Central memory CD8-positive, alpha-beta T cell (primary cell): ENCODE data around the gene TARBP2.

ENCODE experiments used
- ATAC-seq: fragments of 150-1000 bp; cut with Tn5 transposase; replicated peaks from 2 replicates; pipeline ENCODE4 v1.10.0; 2022; ENCODE audit warnings: mild to moderate bottlenecking, moderate FRiP score, moderate number of reproducible peaks; ENCODE audit not compliant: poor library complexity, severe bottlenecking; ENCODE audit errors: extremely low read depth
- DNase-seq, 2 donors: peaks; one replicate each; pipeline ENCODE4 v3.0.0; 2021; ENCODE audit warnings: low spot score in 2 of 2
- H3K27ac Mint-ChIP-seq: one replicate; pipeline ENCODE4 v1.8.0; 2022; ENCODE audit warnings: low read depth, mild to moderate bottlenecking, moderate library complexity, mixed read lengths
- H3K27me3 Mint-ChIP-seq: one replicate; pipeline ENCODE4 v1.8.0; 2022; ENCODE audit warnings: mixed read lengths
- H3K36me3 Mint-ChIP-seq: one replicate; pipeline ENCODE4 v1.8.0; 2022; ENCODE audit warnings: mild to moderate bottlenecking, moderate library complexity, mixed read lengths; ENCODE audit not compliant: insufficient read depth
- H3K4me1 Mint-ChIP-seq: one replicate; pipeline ENCODE4 v1.8.0; 2022; ENCODE audit warnings: mixed read lengths
- H3K4me3 Mint-ChIP-seq: one replicate; pipeline ENCODE4 v1.8.0; 2022; ENCODE audit warnings: mild to moderate bottlenecking, moderate library complexity, mixed read lengths
- H3K9me3 Mint-ChIP-seq: one replicate; pipeline ENCODE4 v1.8.0; 2022; ENCODE audit warnings: mixed read lengths

TARBP2 gene

DNA sequence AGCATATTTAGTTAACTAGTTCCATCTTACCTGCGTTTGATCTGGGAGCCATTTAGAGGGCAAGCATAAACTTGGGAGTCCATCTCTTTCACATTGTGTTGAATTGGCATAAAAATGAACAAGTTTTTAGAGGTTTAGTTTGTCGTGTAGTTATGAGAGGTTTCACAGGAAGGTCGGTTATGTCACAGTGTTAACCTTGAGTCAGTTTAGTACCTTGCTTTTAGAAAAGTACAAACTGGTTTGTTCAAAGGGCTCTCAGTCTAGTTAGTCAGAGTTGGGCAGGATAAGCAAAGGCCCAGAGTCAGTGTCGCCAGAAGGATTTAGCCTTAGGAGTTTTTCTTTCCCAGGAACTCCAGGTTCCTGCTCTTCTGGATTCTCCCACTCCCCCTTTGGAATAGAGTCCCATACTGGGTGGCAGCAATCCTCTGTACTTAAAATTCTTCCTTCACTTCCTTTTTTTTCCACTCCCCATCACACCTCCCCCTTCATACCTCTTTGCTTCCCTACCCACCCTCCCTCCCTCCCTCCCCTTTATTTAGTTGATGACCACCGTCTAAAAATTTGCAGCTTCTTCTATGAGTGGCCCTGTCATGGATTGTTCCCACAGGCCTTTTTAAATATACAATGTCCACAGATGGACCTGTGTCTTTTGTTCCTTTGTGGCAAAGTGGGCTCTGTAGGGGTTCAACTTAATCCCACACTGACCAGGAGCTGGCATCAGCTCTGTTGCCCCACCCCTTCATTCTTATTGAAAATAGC, 37.1 kb upstream of the TARBP2 start:
- no peak for DNase-seq
- Mint-ChIP-seq H3K9me3 (no peaks in the 10 kb centered on the region), H3K27ac (peak overlapping the region; percentile 79), H3K36me3 (peaks cover 99% of the 10 kb centered on the region), H3K27me3 (no peaks in the 10 kb centered on the region), H3K4me3 (no peak overlapping the region), H3K4me1 (peaks cover 52% of the 10 kb centered on the region)
- no peak for ATAC-seq

DNA sequence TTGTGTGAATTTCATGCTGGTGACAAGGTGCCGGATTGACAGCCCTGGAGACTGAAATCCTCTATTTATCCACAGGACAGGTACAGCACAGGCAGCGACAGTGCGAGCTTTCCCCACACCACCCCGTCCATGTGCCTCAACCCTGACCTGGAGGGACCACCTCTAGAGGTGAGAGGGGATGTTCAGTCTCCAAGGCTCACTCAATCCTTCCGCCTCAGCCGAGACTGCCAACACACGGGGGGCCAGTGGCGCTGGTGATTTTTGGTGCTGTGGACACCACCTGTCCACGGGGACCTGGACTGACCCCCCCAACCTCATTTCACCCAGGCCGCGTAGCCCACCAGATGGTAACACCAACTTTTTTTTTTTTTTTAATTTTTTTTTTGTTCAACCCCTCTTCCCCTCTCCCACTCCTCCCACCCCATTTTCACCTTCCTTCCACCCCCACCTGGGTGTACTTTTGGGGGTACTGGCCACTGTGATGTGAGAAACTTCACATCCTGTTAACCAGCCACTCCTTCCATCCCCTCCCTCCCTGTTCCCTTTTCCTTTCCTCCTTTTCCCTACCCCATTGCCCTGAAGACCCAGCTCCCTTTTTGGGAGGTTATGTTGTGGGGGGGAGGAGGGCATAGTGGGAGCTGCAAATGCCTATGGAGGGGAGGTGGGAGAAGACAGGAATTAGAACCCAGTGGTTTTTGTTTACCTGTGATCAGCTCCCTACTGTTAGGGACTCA, 36.2 kb upstream of the TARBP2 start:
- Mint-ChIP-seq H3K4me1 (peaks cover 49% of the 10 kb centered on the region), H3K27me3 (no peaks in the 10 kb centered on the region), H3K27ac (peak overlapping the region; percentile 41), H3K36me3 (peaks cover 100% of the 10 kb centered on the region), H3K4me3 (no peak overlapping the region), H3K9me3 (no peaks in the 10 kb centered on the region)
- ATAC-seq (no peak), DNase-seq (no peak)

DNA sequence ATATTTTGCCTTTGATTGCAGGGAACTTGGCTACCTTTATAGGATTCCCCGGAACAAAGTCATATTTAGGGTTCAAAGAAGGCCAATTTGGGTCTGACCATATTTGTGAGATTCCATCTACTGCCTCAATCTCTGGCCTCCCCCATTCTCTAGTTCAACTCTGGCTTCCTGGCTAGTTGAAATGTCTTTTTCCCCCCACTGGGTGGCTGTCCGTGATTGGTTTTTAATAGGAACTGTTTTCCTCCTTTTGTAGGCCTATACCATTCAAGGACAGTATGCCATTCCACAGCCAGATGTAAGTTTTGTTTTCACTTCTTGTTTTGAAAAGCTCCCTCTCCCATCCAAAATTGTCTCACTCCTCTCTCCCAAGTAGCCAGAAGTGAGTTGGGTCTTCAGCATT, 35.4 kb upstream of the TARBP2 start:
- DNase-seq, result no peak
- no peaks in the 10 kb centered on the region for H3K9me3 Mint-ChIP-seq
- H3K27ac Mint-ChIP-seq, result peak overlapping the region; percentile 41
- H3K4me1 Mint-ChIP-seq, result peaks cover 42% of the 10 kb centered on the region
- H3K36me3 Mint-ChIP-seq, result peaks cover 100% of the 10 kb centered on the region
- no peaks in the 10 kb centered on the region for H3K27me3 Mint-ChIP-seq
- no peak for ATAC-seq
- H3K4me3 Mint-ChIP-seq, result no peak overlapping the region

DNA sequence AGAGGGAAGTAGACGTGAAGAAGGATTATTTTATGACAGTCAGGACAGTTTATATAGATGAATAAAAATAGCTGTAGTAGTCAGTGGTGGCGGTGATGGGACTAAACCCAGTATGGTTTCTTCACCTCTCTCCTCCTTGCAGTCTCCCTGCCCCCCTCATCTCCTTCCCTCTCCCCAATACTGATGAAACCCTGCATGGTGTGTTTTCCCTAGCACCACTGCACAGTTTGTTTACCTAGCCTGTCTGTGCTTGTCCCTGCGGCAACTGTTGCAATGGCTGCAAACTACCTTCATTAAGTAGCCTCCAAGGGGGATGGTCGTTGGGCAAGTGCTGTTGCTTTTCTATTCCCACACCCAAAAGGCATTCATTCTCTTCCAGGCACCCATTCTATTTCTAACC, 34.4 kb upstream of the TARBP2 start:
- H3K4me3 Mint-ChIP-seq, result no peak overlapping the region
- H3K9me3 Mint-ChIP-seq, result no peaks in the 10 kb centered on the region
- H3K36me3 Mint-ChIP-seq, result peaks cover 100% of the 10 kb centered on the region
- H3K27ac Mint-ChIP-seq, result no peak overlapping the region
- no peak for ATAC-seq
- H3K27me3 Mint-ChIP-seq, result no peaks in the 10 kb centered on the region
- no peak for DNase-seq
- H3K4me1 Mint-ChIP-seq, result peaks cover 44% of the 10 kb centered on the region

DNA sequence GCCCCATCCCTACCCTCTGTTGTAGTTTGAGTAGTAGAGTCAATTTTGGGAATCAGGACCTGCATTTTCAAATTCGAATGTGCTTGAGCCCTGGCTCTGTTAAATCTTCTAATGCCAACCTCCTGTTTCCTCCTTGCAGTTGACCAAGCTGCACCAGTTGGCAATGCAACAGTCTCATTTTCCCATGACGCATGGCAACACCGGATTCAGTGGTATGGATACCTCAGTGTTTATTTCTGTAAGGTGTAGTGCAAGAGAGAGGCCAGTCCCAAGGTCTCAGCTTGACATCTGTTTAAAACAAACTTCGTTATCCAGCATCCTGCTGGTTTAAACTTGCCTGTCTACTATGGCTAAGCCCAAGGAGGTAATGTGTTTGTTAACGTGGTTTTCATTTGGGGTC, 34.0 kb upstream of the TARBP2 start:
- Mint-ChIP-seq H3K36me3 (peaks cover 100% of the 10 kb centered on the region), H3K4me3 (no peak overlapping the region), H3K4me1 (peaks cover 48% of the 10 kb centered on the region), H3K27me3 (no peaks in the 10 kb centered on the region), H3K9me3 (no peaks in the 10 kb centered on the region), H3K27ac (no peak overlapping the region)
- DNase-seq (no peak), ATAC-seq (no peak)

DNA sequence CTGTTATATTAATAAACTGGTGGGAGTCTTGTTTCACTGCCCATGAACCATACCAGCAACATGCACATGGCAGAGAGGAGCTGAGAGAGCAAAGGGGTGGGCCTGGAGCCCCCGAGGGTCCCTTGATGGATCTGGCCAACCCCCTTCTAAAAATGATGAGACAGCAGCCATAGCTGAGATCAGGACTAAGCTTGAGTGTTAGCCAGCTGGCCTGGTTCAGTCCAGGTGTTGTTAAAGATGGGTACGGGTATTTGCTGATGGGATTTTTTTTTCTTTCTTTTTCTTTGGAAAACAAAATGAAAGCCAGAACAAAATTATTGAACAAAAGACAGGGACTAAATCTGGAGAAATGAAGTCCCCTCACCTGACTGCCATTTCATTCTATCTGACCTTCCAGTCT, 33.2 kb upstream of the TARBP2 start:
- H3K4me3 Mint-ChIP-seq, result no peak overlapping the region
- ATAC-seq (no peak), DNase-seq (no peak)
- H3K9me3 Mint-ChIP-seq, result no peaks in the 10 kb centered on the region
- no peaks in the 10 kb centered on the region for H3K27me3 Mint-ChIP-seq
- H3K27ac Mint-ChIP-seq, result peak overlapping the region; percentile 55
- H3K36me3 Mint-ChIP-seq, result peaks cover 100% of the 10 kb centered on the region
- H3K4me1 Mint-ChIP-seq, result peaks cover 49% of the 10 kb centered on the region

DNA sequence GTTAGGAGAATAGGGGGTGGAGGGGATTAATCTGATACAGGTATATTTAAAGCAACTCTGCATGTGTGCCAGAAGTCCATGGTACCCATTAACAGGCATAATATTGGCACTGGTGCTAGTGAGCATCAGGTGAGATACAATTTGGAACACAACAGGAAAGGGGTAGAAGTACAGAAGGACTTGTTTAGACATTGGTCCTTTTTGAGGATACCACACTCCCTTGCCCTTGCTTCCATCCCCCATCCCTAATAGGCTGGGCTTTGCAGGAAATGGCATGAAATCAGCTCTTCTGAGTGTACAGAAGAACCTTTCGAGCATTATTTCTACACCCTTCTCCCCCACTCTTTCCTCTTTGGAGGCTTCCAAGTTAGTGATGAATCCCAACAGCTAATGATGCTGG, 32.8 kb upstream of the TARBP2 start:
- H3K9me3 Mint-ChIP-seq, result no peaks in the 10 kb centered on the region
- no peak overlapping the region for H3K4me3 Mint-ChIP-seq
- peaks cover 45% of the 10 kb centered on the region for H3K4me1 Mint-ChIP-seq
- peaks cover 99% of the 10 kb centered on the region for H3K36me3 Mint-ChIP-seq
- no peaks in the 10 kb centered on the region for H3K27me3 Mint-ChIP-seq
- H3K27ac Mint-ChIP-seq, result peak overlapping the region; percentile 55
- ATAC-seq (no peak), DNase-seq (no peak)

DNA sequence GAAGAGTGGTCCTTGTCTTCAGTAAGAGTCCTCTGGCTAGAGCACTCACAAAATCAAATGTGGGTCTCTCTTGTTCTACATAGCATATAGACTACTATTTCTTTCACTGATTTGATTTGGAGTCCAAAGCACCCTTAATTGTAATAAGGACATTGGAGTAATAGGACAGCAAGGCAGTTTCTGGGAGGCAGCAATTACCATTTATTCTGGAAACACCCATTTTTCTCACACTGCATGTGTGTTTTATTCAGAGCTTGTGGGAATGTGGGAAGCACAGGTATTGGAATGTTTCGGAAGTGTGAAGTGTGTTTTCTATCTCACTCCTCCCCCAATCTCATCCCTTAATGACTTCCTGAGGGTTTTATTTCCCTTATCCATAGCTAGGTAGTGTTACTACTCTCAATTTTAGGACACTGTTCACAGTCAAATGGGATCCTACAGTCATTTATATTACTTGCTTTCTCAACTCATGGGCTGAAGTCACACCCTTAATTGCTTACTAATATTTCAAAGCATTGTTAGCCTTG, 29.0 kb upstream of the TARBP2 start:
- Mint-ChIP-seq H3K27ac (no peak overlapping the region), H3K4me1 (peaks cover 44% of the 10 kb centered on the region), H3K9me3 (no peaks in the 10 kb centered on the region), H3K27me3 (no peaks in the 10 kb centered on the region), H3K36me3 (peaks cover 98% of the 10 kb centered on the region), H3K4me3 (no peak overlapping the region)
- DNase-seq, result no peak
- no peak for ATAC-seq

DNA sequence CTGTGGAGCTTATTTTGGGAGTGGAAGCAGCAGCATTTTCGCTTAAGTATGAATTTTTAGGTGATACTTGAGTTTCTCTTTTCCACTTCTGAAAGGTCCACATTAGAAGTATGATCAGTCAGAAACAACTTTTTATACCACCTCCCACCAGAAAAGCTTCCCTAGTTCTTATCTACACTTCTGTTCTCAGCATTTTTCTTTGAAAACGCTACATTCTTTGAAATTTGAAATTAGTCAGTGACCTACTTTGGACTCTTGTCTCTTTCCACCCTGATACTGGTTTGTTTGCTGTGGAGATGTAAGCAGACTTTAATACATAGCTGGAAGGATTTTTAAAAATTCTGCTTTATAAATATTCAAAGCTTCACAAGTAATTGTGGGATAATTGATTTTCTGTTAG, 27.0 kb upstream of the TARBP2 start:
- H3K4me3 Mint-ChIP-seq, result no peak overlapping the region
- H3K27ac Mint-ChIP-seq, result peak overlapping the region; percentile 86
- H3K36me3 Mint-ChIP-seq, result peaks cover 91% of the 10 kb centered on the region
- no peak for ATAC-seq
- H3K27me3 Mint-ChIP-seq, result no peaks in the 10 kb centered on the region
- no peak for DNase-seq
- peaks cover 44% of the 10 kb centered on the region for H3K4me1 Mint-ChIP-seq
- H3K9me3 Mint-ChIP-seq, result no peaks in the 10 kb centered on the region

DNA sequence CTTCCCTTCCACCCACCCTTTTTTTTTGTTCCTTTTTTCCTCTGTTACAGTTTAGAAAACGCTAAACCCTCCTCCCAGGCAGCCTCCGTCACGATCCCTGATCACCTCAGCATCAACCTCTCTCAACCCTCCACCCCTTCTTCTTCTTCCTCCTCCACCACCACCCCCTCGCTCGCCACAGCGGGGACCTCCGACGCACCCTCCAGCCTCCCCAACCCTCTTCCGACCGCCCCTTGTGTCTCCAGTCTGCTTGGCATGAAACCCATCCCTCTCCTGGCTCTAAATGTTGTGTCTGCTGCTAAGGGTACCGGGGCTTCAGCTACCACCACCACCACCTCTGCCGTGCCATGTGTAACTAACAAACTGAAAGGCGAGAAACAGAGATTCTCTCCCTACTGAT, 26.3 kb upstream of the TARBP2 start:
- no peak for DNase-seq
- H3K9me3 Mint-ChIP-seq, result no peaks in the 10 kb centered on the region
- no peaks in the 10 kb centered on the region for H3K27me3 Mint-ChIP-seq
- peaks cover 44% of the 10 kb centered on the region for H3K4me1 Mint-ChIP-seq
- ATAC-seq, result no peak
- H3K27ac Mint-ChIP-seq, result peak overlapping the region; percentile 86
- H3K4me3 Mint-ChIP-seq, result peak overlapping the region; percentile 59
- H3K36me3 Mint-ChIP-seq, result peaks cover 91% of the 10 kb centered on the region

DNA sequence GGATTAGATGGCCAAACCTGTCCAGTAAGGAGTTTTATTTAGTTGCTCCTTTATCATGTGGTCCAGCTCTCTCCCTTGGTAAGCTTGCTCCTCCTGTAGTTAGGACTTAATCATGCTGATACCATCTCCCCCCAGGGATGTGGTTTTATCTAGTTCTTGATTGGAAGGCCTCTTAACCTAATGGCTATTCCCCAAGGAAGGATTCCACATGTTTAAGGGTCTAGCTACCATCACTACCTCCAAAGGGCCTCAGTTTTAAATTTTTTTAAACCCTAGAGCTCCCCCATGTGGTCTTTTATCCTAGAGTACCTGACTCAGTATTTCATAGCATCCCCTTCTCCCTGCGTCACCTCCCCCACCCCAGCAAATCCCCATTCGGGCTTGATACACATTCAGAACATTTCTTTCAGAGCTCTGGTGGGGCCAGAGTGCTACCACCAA, 24.3 kb upstream of the TARBP2 start:
- Mint-ChIP-seq H3K4me3 (no peak overlapping the region), H3K27ac (peak overlapping the region; percentile 86), H3K9me3 (no peaks in the 10 kb centered on the region), H3K27me3 (no peaks in the 10 kb centered on the region), H3K36me3 (peaks cover 86% of the 10 kb centered on the region), H3K4me1 (peaks cover 34% of the 10 kb centered on the region)
- DNase-seq, result no peak
- ATAC-seq, result no peak

DNA sequence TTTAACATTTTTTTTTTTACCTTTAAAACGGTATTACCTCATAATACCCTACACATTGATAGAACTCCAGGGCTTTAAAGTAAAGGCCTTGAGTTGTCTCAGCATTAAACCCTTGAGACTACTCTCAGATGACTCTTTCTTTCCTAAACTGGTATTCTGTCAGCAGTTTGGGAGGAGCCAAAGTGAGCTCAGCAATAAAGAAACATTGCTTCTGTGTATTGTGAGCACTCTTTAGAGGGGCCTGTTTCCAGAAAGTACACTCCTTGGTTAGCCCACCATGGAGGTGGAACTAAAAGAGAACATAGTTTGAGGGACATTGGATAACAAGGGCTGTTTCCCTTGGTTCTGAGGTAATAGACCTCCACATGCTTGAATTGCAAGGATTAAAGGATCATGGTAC, 22.2 kb upstream of the TARBP2 start:
- Mint-ChIP-seq H3K36me3 (peaks cover 81% of the 10 kb centered on the region), H3K9me3 (no peaks in the 10 kb centered on the region), H3K27ac (peak overlapping the region; percentile 22), H3K4me1 (peaks cover 23% of the 10 kb centered on the region), H3K4me3 (no peak overlapping the region), H3K27me3 (no peaks in the 10 kb centered on the region)
- no peak for DNase-seq
- ATAC-seq, result no peak

DNA sequence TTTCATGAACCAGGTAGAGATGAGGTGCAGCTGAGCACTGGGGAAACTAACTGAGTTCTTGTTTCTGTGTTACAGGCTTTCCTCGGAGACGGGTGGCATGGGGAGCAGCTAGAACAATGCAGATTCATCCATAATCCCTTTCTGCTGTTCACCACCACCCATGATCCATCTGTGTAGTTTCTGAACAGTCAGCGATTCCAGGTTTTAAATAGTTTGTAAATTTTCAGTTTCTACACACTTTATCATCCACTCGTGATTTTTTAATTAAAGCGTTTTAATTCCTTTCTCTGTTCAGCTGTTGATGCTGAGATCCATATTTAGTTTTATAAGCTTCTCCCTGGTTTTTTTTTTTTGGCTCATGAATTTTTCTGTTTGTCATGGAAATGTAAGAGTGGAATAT, 21.8 kb upstream of the TARBP2 start:
- ATAC-seq (no peak), DNase-seq (no peak)
- Mint-ChIP-seq H3K4me3 (no peak overlapping the region), H3K27me3 (no peaks in the 10 kb centered on the region), H3K9me3 (no peaks in the 10 kb centered on the region), H3K36me3 (peaks cover 79% of the 10 kb centered on the region), H3K27ac (peak overlapping the region; percentile 22), H3K4me1 (peaks cover 18% of the 10 kb centered on the region)
